ENCODE data around the gene TCEAL9. TPM values are rescaled to one million over a fixed set of nuclear protein-coding genes. Genes with fewer than 3 reads are reported as not detected.
A peak's percentile ranks its signal among the peaks of the same experiment; 100 is the strongest.

The TCEAL9 gene
- total and polyA plus RNA-seq, 12 donors: 91.8 to 388 (median 153) TPM

DNA sequence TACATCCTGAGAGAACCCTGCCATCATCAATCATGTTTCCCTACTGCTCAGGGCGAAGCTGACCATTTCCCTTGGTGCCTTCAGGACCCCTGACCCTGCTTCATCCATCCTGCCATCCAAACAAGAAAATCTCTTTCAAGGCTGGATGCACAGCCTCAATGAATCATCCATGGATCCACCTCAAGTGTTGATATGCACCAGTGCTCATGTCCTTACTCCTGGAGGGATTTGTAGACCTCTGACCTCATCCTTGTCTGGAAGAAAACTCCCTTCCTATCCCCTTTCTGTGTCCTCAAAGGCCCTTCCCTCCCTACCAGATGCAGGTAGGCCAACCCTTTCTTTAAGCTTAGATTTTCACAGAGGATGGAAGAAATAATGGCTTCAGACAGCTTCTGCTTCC lies 44.6 kb downstream of the TCEAL9 start:
- H3K27ac ChIP-seq: no peak overlapping the region
- no peak for TF ChIP-seq POLR2A (IDR thresholded peaks at IDR 0.05)
- TF ChIP-seq, protein P1, sequence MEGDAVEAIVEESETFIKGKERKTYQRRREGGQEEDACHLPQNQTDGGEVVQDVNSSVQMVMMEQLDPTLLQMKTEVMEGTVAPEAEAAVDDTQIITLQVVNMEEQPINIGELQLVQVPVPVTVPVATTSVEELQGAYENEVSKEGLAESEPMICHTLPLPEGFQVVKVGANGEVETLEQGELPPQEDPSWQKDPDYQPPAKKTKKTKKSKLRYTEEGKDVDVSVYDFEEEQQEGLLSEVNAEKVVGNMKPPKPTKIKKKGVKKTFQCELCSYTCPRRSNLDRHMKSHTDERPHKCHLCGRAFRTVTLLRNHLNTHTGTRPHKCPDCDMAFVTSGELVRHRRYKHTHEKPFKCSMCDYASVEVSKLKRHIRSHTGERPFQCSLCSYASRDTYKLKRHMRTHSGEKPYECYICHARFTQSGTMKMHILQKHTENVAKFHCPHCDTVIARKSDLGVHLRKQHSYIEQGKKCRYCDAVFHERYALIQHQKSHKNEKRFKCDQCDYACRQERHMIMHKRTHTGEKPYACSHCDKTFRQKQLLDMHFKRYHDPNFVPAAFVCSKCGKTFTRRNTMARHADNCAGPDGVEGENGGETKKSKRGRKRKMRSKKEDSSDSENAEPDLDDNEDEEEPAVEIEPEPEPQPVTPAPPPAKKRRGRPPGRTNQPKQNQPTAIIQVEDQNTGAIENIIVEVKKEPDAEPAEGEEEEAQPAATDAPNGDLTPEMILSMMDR (IDR thresholded peaks at IDR 0.05): no peak
- intact Hi-C loops (cut with DNase I): no loop called here
- H3K36me3 ChIP-seq (replicated peaks in 1 of 2): no peaks in the 10 kb centered on the region
- no peak for DNase-seq
- 33 to 81% (median 68%) methylated on average over 1 of the region's 1 CpG for WGBS, 4 donors
- no peaks in the 10 kb centered on the region for H3K9me3 ChIP-seq (replicated peaks in 1 of 3)
- peaks cover 15% of the 10 kb centered on the region for H3K27me3 ChIP-seq
- no peaks in the 10 kb centered on the region for H3K4me1 ChIP-seq (replicated peaks in 1 of 2)
- H3K4me3 ChIP-seq: no peak overlapping the region

DNA sequence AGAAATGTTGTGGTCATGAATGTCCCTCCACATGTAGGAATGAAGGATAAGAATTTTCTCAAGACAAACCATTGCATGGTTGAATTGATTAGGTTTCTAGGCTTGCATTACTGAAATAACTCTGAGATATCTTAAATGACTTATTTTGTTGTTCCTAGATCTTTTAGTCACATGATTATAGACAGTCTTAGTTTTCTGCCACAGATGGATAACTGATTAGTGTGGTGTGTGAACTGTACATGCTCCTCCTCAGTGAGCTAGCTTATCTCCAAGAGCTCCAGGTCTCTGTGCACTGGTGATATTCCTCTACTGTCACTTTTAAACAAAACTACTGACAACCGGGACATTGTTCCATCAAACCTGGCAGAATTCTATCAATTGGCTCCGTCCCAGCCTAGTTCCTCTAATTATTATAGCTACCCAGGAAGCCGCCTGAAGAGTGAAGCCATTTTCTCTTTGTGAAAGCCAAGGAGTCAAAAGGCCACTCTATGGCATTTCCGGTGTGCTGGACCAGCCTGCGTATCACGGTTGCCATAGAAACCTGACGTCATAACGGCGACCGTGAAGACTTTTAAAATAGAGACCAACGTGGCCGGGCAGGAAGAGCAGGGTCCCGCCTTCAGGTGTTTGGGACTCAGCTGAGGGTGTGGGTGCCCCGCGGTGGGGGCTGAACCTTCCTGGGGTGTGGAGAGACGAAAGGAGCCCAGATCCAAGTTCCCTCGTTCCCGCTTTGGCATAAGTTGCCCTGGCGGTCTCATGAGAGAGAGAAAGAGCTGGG lies 48.1 kb downstream of the TCEAL9 start:
- H3K36me3 ChIP-seq (replicated peaks in 1 of 2): no peaks in the 10 kb centered on the region
- DNase-seq: peak; percentile 66 to 89 (median 75)
- intact Hi-C loops (cut with DNase I): no loop called here
- H3K27ac ChIP-seq: peak overlapping the region in 2 of 5 donors; percentile 34 to 50
- no peaks in the 10 kb centered on the region for H3K9me3 ChIP-seq (replicated peaks in 1 of 3)
- no peaks in the 10 kb centered on the region for H3K4me1 ChIP-seq (replicated peaks in 1 of 2)
- TF ChIP-seq, protein P1 (IDR thresholded peaks at IDR 0.05): no peak
- TF ChIP-seq POLR2A (IDR thresholded peaks at IDR 0.05): peak in 1 of 2 donors; percentile 10
- H3K4me3 ChIP-seq: peak overlapping the region in 2 of 4 donors; percentile 26 to 53
- 2 to 24% (median 15%) methylated on average over 3 to 19 of the region's 19 CpGs for WGBS, 4 donors
- H3K27me3 ChIP-seq: peaks cover 19% of the 10 kb centered on the region

DNA sequence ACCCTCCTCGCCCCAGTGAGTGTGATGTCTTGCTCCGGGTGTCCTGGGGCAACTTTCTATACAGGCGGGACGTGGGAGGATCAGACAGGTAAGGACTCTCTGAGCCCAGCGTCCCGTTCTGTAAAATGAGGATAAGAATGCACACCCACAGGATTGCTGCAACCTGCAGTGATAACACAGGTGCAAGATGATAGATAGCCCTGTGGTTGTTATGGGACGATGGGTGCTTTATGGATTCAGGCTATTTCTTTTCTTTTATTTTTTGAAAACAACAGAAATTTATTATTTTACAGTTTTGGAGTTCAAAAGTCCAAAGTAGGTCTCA lies 48.7 kb downstream of the TCEAL9 start:
- no peak for TF ChIP-seq POLR2A (IDR thresholded peaks at IDR 0.05)
- TF ChIP-seq, protein P1 (IDR thresholded peaks at IDR 0.05): no peak
- WGBS, 4 donors: 2 to 18% (median 10%) methylated on average over 2 to 7 of the region's 7 CpGs
- intact Hi-C loops (cut with DNase I): no loop called here
- DNase-seq: no peak
- Histone ChIP-seq H3K4me1 (replicated peaks in 1 of 2) (no peaks in the 10 kb centered on the region), H3K4me3 (peak overlapping the region in 2 of 4 donors; percentile 26 to 53), H3K27me3 (peaks cover 19% of the 10 kb centered on the region), H3K9me3 (replicated peaks in 1 of 3) (no peaks in the 10 kb centered on the region), H3K27ac (peak overlapping the region in 2 of 5 donors; percentile 34 to 50), H3K36me3 (replicated peaks in 1 of 2) (no peaks in the 10 kb centered on the region)

DNA sequence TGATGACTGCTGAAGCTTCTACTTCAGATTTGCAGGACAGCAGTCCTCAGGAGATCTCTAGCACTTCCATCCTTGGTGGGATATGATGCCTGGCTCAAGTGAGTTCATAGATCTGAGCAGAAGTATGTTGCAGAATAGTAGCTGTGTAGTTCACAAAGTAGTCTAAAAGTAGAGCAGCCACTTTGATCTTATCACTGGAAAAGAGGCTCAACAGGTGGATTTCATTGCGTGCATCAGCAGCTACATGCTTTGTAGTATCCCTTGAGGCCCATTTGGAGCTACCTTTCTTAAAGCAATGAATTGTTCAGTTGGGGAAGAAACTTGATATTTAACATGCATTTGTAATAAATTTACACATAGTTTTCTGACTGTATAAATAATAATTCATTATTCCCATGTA lies 50.0 kb downstream of the TCEAL9 start:
- WGBS, 4 donors: 69 to 100% (median 87%) methylated on average over 1 of the region's 1 CpG
- TF ChIP-seq POLR2A (IDR thresholded peaks at IDR 0.05): no peak
- TF ChIP-seq, protein P1 (IDR thresholded peaks at IDR 0.05): no peak

More for the DNA sequence above, 50.0 kb downstream of the TCEAL9 start:
- Histone ChIP-seq H3K27me3 (peaks cover 19% of the 10 kb centered on the region), H3K4me3 (no peak overlapping the region), H3K36me3 (replicated peaks in 1 of 2) (no peaks in the 10 kb centered on the region), H3K4me1 (replicated peaks in 1 of 2) (no peaks in the 10 kb centered on the region), H3K27ac (no peak overlapping the region), H3K9me3 (replicated peaks in 1 of 3) (no peaks in the 10 kb centered on the region)
- no peak for DNase-seq
- intact Hi-C loops (cut with DNase I): no loop called here
